ENCODE data around the gene FAM174C. TPM values are rescaled to one million over a fixed set of nuclear protein-coding genes. Genes with fewer than 3 reads are reported as not detected.
A peak's percentile ranks its signal among the peaks of the same experiment; 100 is the strongest.

The FAM174C gene
- polyA plus RNA-seq, 6 donors from 2014 or later, result 48.9 to 80.0 (median 64.7) TPM

- DNase-seq (no peak), ATAC-seq (ENCODE audit: low read depth in 2 of 2) (no peak)
- Mint-ChIP-seq H3K4me1 (peaks cover 68 to 85% (median 74%) of the 10 kb centered on the region in 3 donors), H3K36me3 (no peaks in the 10 kb centered on the region), H3K9me3 (no peaks in the 10 kb centered on the region), H3K27me3 (no peaks in the 10 kb centered on the region), H3K27ac (peak overlapping the region; percentile 89 to 100 (median 99)), H3K4me3 (peak overlapping the region; percentile 77 to 95 (median 87))
Measured at GRCh38 chr19:1265615-1266128, 9.7 kb upstream of the FAM174C start.

- Mint-ChIP-seq H3K4me3 (peak overlapping the region; percentile 71 to 95 (median 80)), H3K27me3 (no peaks in the 10 kb centered on the region), H3K36me3 (no peaks in the 10 kb centered on the region), H3K9me3 (no peaks in the 10 kb centered on the region), H3K4me1 (peaks cover 72 to 87% (median 78%) of the 10 kb centered on the region in 3 donors), H3K27ac (peak overlapping the region; percentile 74 to 100 (median 94))
- ATAC-seq (ENCODE audit: low read depth in 2 of 2) (peak; percentile 19 to 35), DNase-seq (peak; percentile 87)
Measured at GRCh38 chr19:1266129-1266915, 9.0 kb upstream of the FAM174C start.

GRCh38 chr19:1266916-1267476 lies 8.3 kb upstream of the FAM174C start:
- Mint-ChIP-seq H3K36me3 (no peaks in the 10 kb centered on the region), H3K4me3 (peak overlapping the region; percentile 63 to 95 (median 80)), H3K27ac (peak overlapping the region; percentile 77 to 100 (median 95)), H3K4me1 (peaks cover 72 to 87% (median 78%) of the 10 kb centered on the region in 3 donors), H3K9me3 (no peaks in the 10 kb centered on the region), H3K27me3 (no peaks in the 10 kb centered on the region)
- DNase-seq (peak; percentile 80), ATAC-seq (ENCODE audit: low read depth in 2 of 2) (peak; percentile 6 to 15)

GRCh38 chr19:1267477-1268225 lies 7.7 kb upstream of the FAM174C start:
- no peak for DNase-seq

GRCh38 chr19:1268226-1269064 lies 6.9 kb upstream of the FAM174C start:
- H3K4me3 Mint-ChIP-seq, result peak overlapping the region; percentile 80 to 96 (median 91)
- no peak for DNase-seq

More at GRCh38 chr19:1267477-1268225, 7.7 kb upstream of the FAM174C start:
- Mint-ChIP-seq H3K4me3 (peak overlapping the region; percentile 7 to 95 (median 73)), H3K36me3 (peaks cover 0 to under 1% of the 10 kb centered on the region in 2 donors), H3K4me1 (peaks cover 68 to 83% (median 79%) of the 10 kb centered on the region in 3 donors), H3K9me3 (no peaks in the 10 kb centered on the region), H3K27me3 (no peaks in the 10 kb centered on the region), H3K27ac (peak overlapping the region; percentile 77 to 97 (median 92))
- ATAC-seq (ENCODE audit: low read depth in 2 of 2), result no peak

GRCh38 chr19:1269065-1269477 lies 6.3 kb upstream of the FAM174C start, which contains the start of gene CIRBP:
Gene CIRBP (plus strand): TSS chr19:1269332. CDS start chr19:1270934, 1,602 bp downstream.
- Mint-ChIP-seq H3K9me3 (no peaks in the 10 kb centered on the region), H3K36me3 (peaks cover 0 to 5% of the 10 kb centered on the region in 2 donors), H3K4me3 (peak within 1 kb of the TSS; percentile 87 to 96 (median 91)), H3K27me3 (no peaks in the 10 kb centered on the region), H3K4me1 (peaks cover 69 to 82% (median 78%) of the 10 kb centered on the region in 3 donors), H3K27ac (peak within 1 kb of the TSS; percentile 94 to 99 (median 96))
- ATAC-seq (ENCODE audit: low read depth in 2 of 2), result peak; percentile 56 to 67
- DNase-seq, result peak; percentile 99

More at GRCh38 chr19:1268226-1269064, 6.9 kb upstream of the FAM174C start:
- no peaks in the 10 kb centered on the region for H3K9me3 Mint-ChIP-seq
- peaks cover 0 to 5% of the 10 kb centered on the region in 2 donors for H3K36me3 Mint-ChIP-seq
- H3K27me3 Mint-ChIP-seq, result no peaks in the 10 kb centered on the region
- peaks cover 64 to 83% (median 78%) of the 10 kb centered on the region in 3 donors for H3K4me1 Mint-ChIP-seq
- peak overlapping the region; percentile 80 to 99 (median 96) for H3K27ac Mint-ChIP-seq
- ATAC-seq (ENCODE audit: low read depth in 2 of 2), result no peak

GRCh38 chr19:1269478-1270212 lies 5.7 kb upstream of the FAM174C start:
- Mint-ChIP-seq H3K4me3 (peak overlapping the region; percentile 87 to 96 (median 90)), H3K36me3 (peaks cover 0 to 5% of the 10 kb centered on the region in 2 donors), H3K4me1 (peaks cover 64 to 77% (median 76%) of the 10 kb centered on the region in 3 donors), H3K9me3 (no peaks in the 10 kb centered on the region), H3K27ac (peak overlapping the region in 5 of 6 donors; percentile 93 to 97 (median 94)), H3K27me3 (no peaks in the 10 kb centered on the region)
- peak; percentile 22 to 42 for ATAC-seq (ENCODE audit: low read depth in 2 of 2)
- peak; percentile 82 for DNase-seq

- no peak for DNase-seq
- Mint-ChIP-seq H3K27ac (peak overlapping the region; percentile 91 to 97 (median 94)), H3K4me1 (peaks cover 60 to 70% (median 69%) of the 10 kb centered on the region in 3 donors), H3K36me3 (peaks cover 0 to 5% of the 10 kb centered on the region in 2 donors), H3K9me3 (no peaks in the 10 kb centered on the region), H3K27me3 (no peaks in the 10 kb centered on the region), H3K4me3 (peak overlapping the region; percentile 87 to 96 (median 88))
- no peak for ATAC-seq (ENCODE audit: low read depth in 2 of 2)
Measured at GRCh38 chr19:1270213-1270853, 5.0 kb upstream of the FAM174C start.

- ATAC-seq (ENCODE audit: low read depth in 2 of 2) (no peak), DNase-seq (no peak)
- peaks cover 0 to 5% of the 10 kb centered on the region in 2 donors for H3K36me3 Mint-ChIP-seq
- peaks cover 59 to 65% (median 64%) of the 10 kb centered on the region in 3 donors for H3K4me1 Mint-ChIP-seq
- H3K27ac Mint-ChIP-seq, result peak overlapping the region; percentile 91 to 97 (median 93)
- peak overlapping the region; percentile 87 to 96 (median 88) for H3K4me3 Mint-ChIP-seq
- H3K9me3 Mint-ChIP-seq, result no peaks in the 10 kb centered on the region
- H3K27me3 Mint-ChIP-seq, result no peaks in the 10 kb centered on the region
Measured at GRCh38 chr19:1270854-1271527, 4.3 kb upstream of the FAM174C start.

- DNase-seq, result no peak
- H3K9me3 Mint-ChIP-seq, result no peaks in the 10 kb centered on the region
- peak overlapping the region in 5 of 6 donors; percentile 77 to 97 (median 93) for H3K27ac Mint-ChIP-seq
- no peak for ATAC-seq (ENCODE audit: low read depth in 2 of 2)
- peaks cover 58 to 70% (median 68%) of the 10 kb centered on the region in 3 donors for H3K4me1 Mint-ChIP-seq
- H3K27me3 Mint-ChIP-seq, result no peaks in the 10 kb centered on the region
- peaks cover 0 to 5% of the 10 kb centered on the region in 2 donors for H3K36me3 Mint-ChIP-seq
- peak overlapping the region; percentile 75 to 96 (median 88) for H3K4me3 Mint-ChIP-seq
Measured at GRCh38 chr19:1271528-1272422, 3.6 kb upstream of the FAM174C start.
